Osteoblast (primary cell): Measurements from ENCODE around the gene FAT2. TPM values are rescaled to one million over a fixed set of nuclear protein-coding genes. Genes with fewer than 3 reads are reported as not detected.
"Not testable (repeated sequence)": the region's sequence is repeated elsewhere in the genome, so short reads cannot be mapped to it uniquely, and the experiment has no call there.

ENCODE experiments used
- DNase-seq: peaks from one replicate; pipeline ENCODE4 v3.0.0; 2011; ENCODE audit warnings: low spot score, mixed read lengths; ENCODE audit not compliant: insufficient read length; ENCODE audit errors: missing footprints
- H2AFZ ChIP-seq: 2 replicates; pipeline ENCODE4 v1.6.0; 2011; ENCODE audit warnings: mild to moderate bottlenecking, low read length
- H3K27ac ChIP-seq: 2 replicates; pipeline ENCODE4 v1.5.1; 2011; ENCODE audit warnings: mild to moderate bottlenecking, low read depth, low read length, moderate library complexity
- H3K27me3 ChIP-seq: 2 replicates; pipeline ENCODE4 v1.6.0; 2012; ENCODE audit warnings: mild to moderate bottlenecking, control low read depth, inconsistent platforms, low read length, moderate library complexity; ENCODE audit not compliant: insufficient read depth
- H3K36me3 ChIP-seq: 2 replicates; pipeline ENCODE4 v1.5.1; 2011; ENCODE audit warnings: mild to moderate bottlenecking, low read length, control low read depth, moderate library complexity; ENCODE audit not compliant: insufficient read depth
- H3K4me1 ChIP-seq: 2 replicates; pipeline ENCODE4 v1.5.1; 2011; ENCODE audit warnings: mild to moderate bottlenecking, low read length, control low read depth, moderate library complexity; ENCODE audit not compliant: insufficient read depth
- H3K4me2 ChIP-seq: 2 replicates; pipeline ENCODE4 v1.6.0; 2011; ENCODE audit warnings: mild to moderate bottlenecking, low read length; ENCODE audit not compliant: insufficient read depth
- H3K4me3 ChIP-seq: fragments of 200-600 bp; sonication (generic); 3 replicates; pipeline ENCODE4 v1.5.1; 2012; ENCODE audit warnings: mild to moderate bottlenecking, low read length, inconsistent platforms; ENCODE audit not compliant: insufficient read depth
- H3K79me2 ChIP-seq: 2 replicates; pipeline ENCODE4 v1.6.0; 2012; ENCODE audit warnings: mild to moderate bottlenecking, low read length, control low read depth, inconsistent platforms; ENCODE audit not compliant: insufficient read depth
- H3K9me3 ChIP-seq: 2 replicates; pipeline ENCODE4 v1.5.1; 2011; ENCODE audit warnings: low read depth, low read length, control low read depth
- H4K20me1 ChIP-seq: 2 replicates; pipeline ENCODE4 v1.6.0; 2012; ENCODE audit warnings: mild to moderate bottlenecking, low read length, control low read depth; ENCODE audit not compliant: insufficient read depth
- CTCF ChIP-seq: IDR thresholded peaks from 2 replicates; pipeline ENCODE4 v1.5.1; 2011; ENCODE audit warnings: mild to moderate bottlenecking, low read depth, low read length, moderate library complexity; ENCODE audit errors: extremely low read depth
- total RNA-seq: library from RNA; depleted of rRNA; stranded (reverse); fragments of >200 nt; gene quantifications from 2 replicates; pipeline ENCODE4 v1.2.3, GENCODE V29; 2012

The FAT2 gene
- total RNA-seq, 1 donor, result 0.36 TPM

GRCh38 chr5:151581347-151581746 is 9.8 kb downstream of the FAT2 start:
- H2AFZ ChIP-seq, result no peak overlapping the region
- no peaks in the 10 kb centered on the region for H3K36me3 ChIP-seq
- TF ChIP-seq CTCF, result no peak
- H3K4me3 ChIP-seq, result no peak overlapping the region
- H3K4me2 ChIP-seq, result no peak overlapping the region
- H3K79me2 ChIP-seq, result no peaks in the 10 kb centered on the region
- H3K9me3 ChIP-seq, result no peaks in the 10 kb centered on the region
- no peak for DNase-seq
- no peaks in the 10 kb centered on the region for H3K27me3 ChIP-seq
- H3K27ac ChIP-seq, result no peak overlapping the region
- no peaks in the 10 kb centered on the region for H3K4me1 ChIP-seq
- H4K20me1 ChIP-seq, result no peaks in the 10 kb centered on the region

GRCh38 chr5:151580858-151581257 is 10.3 kb downstream of the FAT2 start:
- no peaks in the 10 kb centered on the region for H3K36me3 ChIP-seq
- no peaks in the 10 kb centered on the region for H3K79me2 ChIP-seq
- no peak overlapping the region for H3K4me3 ChIP-seq
- H3K4me1 ChIP-seq, result no peaks in the 10 kb centered on the region
- no peaks in the 10 kb centered on the region for H3K27me3 ChIP-seq
- no peak overlapping the region for H2AFZ ChIP-seq
- H3K4me2 ChIP-seq, result no peak overlapping the region
- no peaks in the 10 kb centered on the region for H3K9me3 ChIP-seq
- no peak overlapping the region for H3K27ac ChIP-seq
- TF ChIP-seq CTCF, result no peak
- no peak for DNase-seq
- H4K20me1 ChIP-seq, result no peaks in the 10 kb centered on the region

GRCh38 chr5:151580239-151580638 is 10.9 kb downstream of the FAT2 start:
- H3K4me2 ChIP-seq, result no peak overlapping the region
- H4K20me1 ChIP-seq, result no peaks in the 10 kb centered on the region
- no peak overlapping the region for H2AFZ ChIP-seq
- TF ChIP-seq CTCF, result no peak
- no peaks in the 10 kb centered on the region for H3K27me3 ChIP-seq
- DNase-seq, result no peak
- H3K36me3 ChIP-seq, result no peaks in the 10 kb centered on the region
- H3K4me3 ChIP-seq, result no peak overlapping the region
- H3K9me3 ChIP-seq, result no peaks in the 10 kb centered on the region
- H3K4me1 ChIP-seq, result no peaks in the 10 kb centered on the region
- no peaks in the 10 kb centered on the region for H3K79me2 ChIP-seq
- no peak overlapping the region for H3K27ac ChIP-seq

- H3K4me2 ChIP-seq, H3K4me3 ChIP-seq, H2AFZ ChIP-seq, H3K9me3 ChIP-seq, H3K4me1 ChIP-seq, H3K27ac ChIP-seq, H3K27me3 ChIP-seq, H3K79me2 ChIP-seq, H3K36me3 ChIP-seq, DNase-seq, H4K20me1 ChIP-seq: not testable (repeated sequence)
Observed at GRCh38 chr5:151579146-151579545, 12.0 kb downstream of the FAT2 start.
